ENCODE results near the gene HES7.

DNA sequence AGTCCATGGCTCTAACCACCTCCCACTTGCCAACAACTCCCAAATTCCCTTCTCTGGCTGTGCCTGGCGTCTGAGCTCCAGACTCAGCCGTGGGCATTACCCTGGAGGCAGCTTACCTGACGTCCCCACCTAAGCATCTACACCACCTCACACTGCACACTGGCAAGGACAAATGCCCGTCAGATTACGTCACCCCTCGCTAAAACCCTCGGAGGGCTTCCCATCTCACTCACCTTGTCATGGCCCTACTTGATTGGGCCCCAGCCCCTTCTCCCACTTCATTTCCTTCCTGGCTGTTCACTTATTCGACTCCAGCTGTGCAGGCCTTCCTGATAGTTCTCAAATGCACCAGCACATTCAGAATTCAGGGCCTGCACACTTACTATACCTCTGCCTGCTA is 19.0 kb downstream of the HES7 start:
- TF ChIP-seq, protein P1, sequence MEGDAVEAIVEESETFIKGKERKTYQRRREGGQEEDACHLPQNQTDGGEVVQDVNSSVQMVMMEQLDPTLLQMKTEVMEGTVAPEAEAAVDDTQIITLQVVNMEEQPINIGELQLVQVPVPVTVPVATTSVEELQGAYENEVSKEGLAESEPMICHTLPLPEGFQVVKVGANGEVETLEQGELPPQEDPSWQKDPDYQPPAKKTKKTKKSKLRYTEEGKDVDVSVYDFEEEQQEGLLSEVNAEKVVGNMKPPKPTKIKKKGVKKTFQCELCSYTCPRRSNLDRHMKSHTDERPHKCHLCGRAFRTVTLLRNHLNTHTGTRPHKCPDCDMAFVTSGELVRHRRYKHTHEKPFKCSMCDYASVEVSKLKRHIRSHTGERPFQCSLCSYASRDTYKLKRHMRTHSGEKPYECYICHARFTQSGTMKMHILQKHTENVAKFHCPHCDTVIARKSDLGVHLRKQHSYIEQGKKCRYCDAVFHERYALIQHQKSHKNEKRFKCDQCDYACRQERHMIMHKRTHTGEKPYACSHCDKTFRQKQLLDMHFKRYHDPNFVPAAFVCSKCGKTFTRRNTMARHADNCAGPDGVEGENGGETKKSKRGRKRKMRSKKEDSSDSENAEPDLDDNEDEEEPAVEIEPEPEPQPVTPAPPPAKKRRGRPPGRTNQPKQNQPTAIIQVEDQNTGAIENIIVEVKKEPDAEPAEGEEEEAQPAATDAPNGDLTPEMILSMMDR (IDR thresholded peaks at IDR 0.05; ENCODE audit: low read depth, low read length) = no peak
- no peak for TF ChIP-seq EZH2phosphoT487 (IDR thresholded peaks at IDR 0.05; ENCODE audit: low read depth)
